Progenitor cell of endocrine pancreas (in vitro differentiated cells): ENCODE results near the gene PP2D1. TPM values are rescaled to one million over a fixed set of nuclear protein-coding genes. Genes with fewer than 3 reads are reported as not detected.

Experiments used
- DNase-seq: peaks from one replicate; pipeline ENCODE4 v3.0.0; 2021; ENCODE audit warnings: low spot score; ENCODE audit not compliant: unreplicated experiment
- H3K27ac Mint-ChIP-seq: 2 replicates; pipeline ENCODE4 v1.8.0; 2021; ENCODE audit warnings: mild to moderate bottlenecking, moderate library complexity, mixed read lengths
- H3K27me3 Mint-ChIP-seq: 2 replicates; pipeline ENCODE4 v1.8.0; 2021; ENCODE audit warnings: mixed read lengths
- H3K36me3 Mint-ChIP-seq: 2 replicates; pipeline ENCODE4 v1.8.0; 2022; ENCODE audit warnings: mixed read lengths; ENCODE audit not compliant: insufficient read depth
- H3K4me1 Mint-ChIP-seq: 2 replicates; pipeline ENCODE4 v1.8.0; 2021; ENCODE audit warnings: low read depth, mixed read lengths
- H3K4me3 Mint-ChIP-seq: 2 replicates; pipeline ENCODE4 v1.8.0; 2021; ENCODE audit warnings: low read depth, mild to moderate bottlenecking, moderate library complexity, mixed read lengths
- H3K9me3 Mint-ChIP-seq: 2 replicates; pipeline ENCODE4 v1.8.0; 2021; ENCODE audit warnings: low read depth, mixed read lengths
- CTCF ChIP-seq: fragments of 200-600 bp; sonication (generic); IDR thresholded peaks from one replicate; pipeline ENCODE4 v1.5.0; 2021; ENCODE audit warnings: antibody characterized with exemption, mild to moderate bottlenecking; ENCODE audit not compliant: unreplicated experiment
- total RNA-seq: library from RNA; stranded (reverse); gene quantifications from 2 replicates; pipeline ENCODE4 v1.2.1, GENCODE V29; 2021

The PP2D1 gene
- total RNA-seq, 1 donor from 2014 or later = not detected

GRCh38 chr3:20056725-20057611, 44.9 kb upstream of the PP2D1 start:
- no peak for DNase-seq

DNA sequence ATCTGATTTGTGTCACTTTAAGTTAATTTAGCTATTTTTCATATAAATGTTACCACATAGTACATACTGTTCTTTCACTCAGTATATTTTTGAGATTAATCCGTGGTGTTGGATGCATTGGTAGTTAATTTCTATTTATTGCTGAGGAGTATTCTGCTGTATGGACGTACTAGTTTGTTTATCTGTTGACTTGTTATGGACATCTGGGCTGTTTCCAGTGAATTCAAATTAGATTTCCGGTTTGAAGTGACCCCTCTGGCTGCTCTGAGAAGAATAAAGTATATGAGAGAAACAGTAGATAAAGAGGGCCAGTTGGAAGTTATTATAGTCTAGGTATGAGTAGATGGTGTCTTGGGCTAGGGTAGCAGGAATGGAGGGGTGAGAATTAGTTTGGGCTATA, 43.8 kb upstream of the PP2D1 start:
- no peak for DNase-seq
- Mint-ChIP-seq H3K4me3 (no peak overlapping the region), H3K4me1 (no peaks in the 10 kb centered on the region), H3K27ac (no peak overlapping the region), H3K9me3 (peaks cover 3% of the 10 kb centered on the region), H3K27me3 (no peaks in the 10 kb centered on the region), H3K36me3 (no peaks in the 10 kb centered on the region)
- TF ChIP-seq CTCF = no peak

More at GRCh38 chr3:20056725-20057611, 44.9 kb upstream of the PP2D1 start:
- Mint-ChIP-seq H3K36me3 (no peaks in the 10 kb centered on the region), H3K27me3 (no peaks in the 10 kb centered on the region), H3K4me3 (no peak overlapping the region), H3K9me3 (peaks cover 3% of the 10 kb centered on the region), H3K4me1 (no peaks in the 10 kb centered on the region), H3K27ac (no peak overlapping the region)
- TF ChIP-seq CTCF = no peak

GRCh38 chr3:20055020-20055775, 43.1 kb upstream of the PP2D1 start:
- no peak overlapping the region for H3K27ac Mint-ChIP-seq
- H3K4me3 Mint-ChIP-seq = no peak overlapping the region
- H3K4me1 Mint-ChIP-seq = no peaks in the 10 kb centered on the region
- no peaks in the 10 kb centered on the region for H3K36me3 Mint-ChIP-seq
- peaks cover 3% of the 10 kb centered on the region for H3K9me3 Mint-ChIP-seq
- DNase-seq = no peak
- H3K27me3 Mint-ChIP-seq = no peaks in the 10 kb centered on the region
- TF ChIP-seq CTCF = no peak

DNA sequence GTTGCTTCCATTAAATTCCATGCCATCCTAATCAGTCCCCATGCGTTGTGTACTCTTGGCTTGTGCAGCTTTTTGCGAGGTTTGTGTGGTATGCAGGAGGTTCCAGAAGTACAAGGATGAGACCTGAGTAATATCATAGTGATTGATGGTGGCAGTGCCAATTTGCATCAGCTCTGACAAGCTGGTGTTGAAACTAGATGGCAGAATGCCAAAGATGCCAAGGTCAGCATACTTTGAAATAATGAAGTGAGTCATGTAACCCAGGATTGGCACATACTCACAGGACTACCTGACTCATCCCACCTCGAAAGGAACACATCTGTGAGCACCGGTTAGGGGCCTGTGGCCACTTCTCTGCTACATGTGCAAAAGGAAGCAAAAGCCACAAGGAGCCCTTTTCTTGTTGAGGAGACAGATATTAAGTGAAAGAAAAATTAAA, 42.5 kb upstream of the PP2D1 start:
- no peaks in the 10 kb centered on the region for H3K9me3 Mint-ChIP-seq
- no peak for TF ChIP-seq CTCF
- DNase-seq = no peak
- no peaks in the 10 kb centered on the region for H3K36me3 Mint-ChIP-seq
- no peaks in the 10 kb centered on the region for H3K4me1 Mint-ChIP-seq
- H3K27ac Mint-ChIP-seq = no peak overlapping the region
- H3K4me3 Mint-ChIP-seq = no peak overlapping the region
- H3K27me3 Mint-ChIP-seq = no peaks in the 10 kb centered on the region

- Mint-ChIP-seq H3K27me3 (no peaks in the 10 kb centered on the region), H3K9me3 (no peaks in the 10 kb centered on the region), H3K4me3 (no peak overlapping the region), H3K27ac (no peak overlapping the region), H3K36me3 (no peaks in the 10 kb centered on the region), H3K4me1 (no peaks in the 10 kb centered on the region)
- no peak for DNase-seq
- no peak for TF ChIP-seq CTCF
These were observed 40.8 kb upstream of the PP2D1 start for GRCh38 chr3:20052851-20053250.
